Measurements from ENCODE around the gene CEP41. TPM values are rescaled to one million over a fixed set of nuclear protein-coding genes. Genes with fewer than 3 reads are reported as not detected.
A peak's percentile ranks its signal among the peaks of the same experiment; 100 is the strongest.

CEP41 gene
- total RNA-seq, 1 donor from 2014 or later, result 10.0 TPM

DNA sequence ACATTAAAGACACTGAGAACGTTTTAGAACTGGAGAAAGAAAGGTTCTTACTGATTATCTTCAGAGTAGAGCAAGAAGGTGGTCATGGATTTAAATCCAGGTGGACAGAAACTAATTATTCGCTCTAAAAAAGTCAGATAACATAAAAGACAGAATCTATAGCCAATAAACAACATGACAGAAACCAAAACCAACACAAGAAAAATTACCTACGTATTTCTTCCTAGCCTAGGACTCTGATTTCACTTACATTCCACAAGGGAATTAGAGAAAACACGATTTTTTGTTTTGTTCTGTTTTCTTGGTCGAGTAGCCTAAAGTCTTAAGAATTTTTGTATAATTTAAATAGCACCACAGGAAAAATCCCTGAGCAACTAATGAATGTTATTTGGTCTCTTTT, 45.4 kb downstream of the CEP41 start:
- peaks cover 12% of the 10 kb centered on the region for H3K4me1 ChIP-seq
- H3K36me3 ChIP-seq, result no peaks in the 10 kb centered on the region
- DNase-seq (no peak), ATAC-seq (no peak)
- H3K27ac ChIP-seq, result no peak overlapping the region
- no peaks in the 10 kb centered on the region for H3K27me3 ChIP-seq (ENCODE audit: low read depth)
- no peak overlapping the region for H3K4me3 ChIP-seq
- TF ChIP-seq CTCF (IDR thresholded peaks at IDR 0.05), result no peak
- no peaks in the 10 kb centered on the region for H3K9me3 ChIP-seq
- intact Hi-C loops (cut with DNase I), result no loop called here

GRCh38 chr7:130394421-130395195, 46.2 kb downstream of the CEP41 start:
- Histone ChIP-seq H3K4me1 (peaks cover 8% of the 10 kb centered on the region), H3K9me3 (no peaks in the 10 kb centered on the region), H3K4me3 (no peak overlapping the region), H3K36me3 (no peaks in the 10 kb centered on the region), H3K27ac (no peak overlapping the region), H3K27me3 (ENCODE audit: low read depth) (no peaks in the 10 kb centered on the region)
- ATAC-seq (no peak), DNase-seq (no peak)
- TF ChIP-seq CTCF (IDR thresholded peaks at IDR 0.05), result no peak
- intact Hi-C loops (cut with DNase I), result no loop called here

- H3K27ac ChIP-seq, result no peak overlapping the region
- ATAC-seq (no peak), DNase-seq (no peak)
- no peaks in the 10 kb centered on the region for H3K27me3 ChIP-seq (ENCODE audit: low read depth)
- H3K4me1 ChIP-seq, result peaks cover 8% of the 10 kb centered on the region
- H3K4me3 ChIP-seq, result no peak overlapping the region
- H3K9me3 ChIP-seq, result no peaks in the 10 kb centered on the region
- no peaks in the 10 kb centered on the region for H3K36me3 ChIP-seq
- no peak for TF ChIP-seq CTCF (IDR thresholded peaks at IDR 0.05)
- intact Hi-C loops (cut with DNase I), result no loop called here
Observed at GRCh38 chr7:130393841-130394411, 46.9 kb downstream of the CEP41 start.

- Histone ChIP-seq H3K36me3 (no peaks in the 10 kb centered on the region), H3K27ac (peak overlapping the region; percentile 39), H3K4me1 (peaks cover under 1% of the 10 kb centered on the region), H3K27me3 (ENCODE audit: low read depth) (no peaks in the 10 kb centered on the region), H3K9me3 (no peaks in the 10 kb centered on the region), H3K4me3 (no peak overlapping the region)
- TF ChIP-seq CTCF (IDR thresholded peaks at IDR 0.05), result no peak
- ATAC-seq (peak in 1 of 2 donors; percentile 28), DNase-seq (no peak)
- intact Hi-C loops (cut with DNase I), result no loop called here
Observed at GRCh38 chr7:130393101-130393561, 47.7 kb downstream of the CEP41 start.

DNA sequence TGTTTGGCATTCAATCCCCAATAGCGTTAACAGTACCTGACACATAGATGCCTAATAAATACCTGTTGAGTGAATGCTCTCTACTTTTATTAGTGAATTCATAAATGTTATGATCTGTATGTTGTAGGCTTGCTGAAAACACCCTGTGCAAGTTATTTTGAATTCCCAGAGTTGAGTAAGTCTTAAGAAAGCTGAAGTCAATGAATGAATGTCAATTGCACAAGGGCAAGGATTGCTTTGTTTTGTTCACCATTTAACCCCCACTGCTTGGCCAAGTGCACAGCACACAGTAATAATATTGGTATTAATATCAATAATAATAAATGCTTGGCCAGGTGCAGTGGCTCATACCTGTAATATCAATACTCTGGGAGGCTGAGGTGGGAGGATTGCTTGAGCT, 50.3 kb downstream of the CEP41 start:
- Histone ChIP-seq H3K27me3 (ENCODE audit: low read depth) (no peaks in the 10 kb centered on the region), H3K9me3 (no peaks in the 10 kb centered on the region), H3K36me3 (no peaks in the 10 kb centered on the region), H3K4me1 (no peaks in the 10 kb centered on the region), H3K27ac (no peak overlapping the region), H3K4me3 (no peak overlapping the region)
- intact Hi-C loops (cut with DNase I), result no loop called here
- ATAC-seq, result no peak
- DNase-seq, result no peak
- no peak for TF ChIP-seq CTCF (IDR thresholded peaks at IDR 0.05)

Data from lower lobe of right lung (tissue), 2 donors.